ENCODE data around the gene PDGFB.

Gene PDGFB

DNA sequence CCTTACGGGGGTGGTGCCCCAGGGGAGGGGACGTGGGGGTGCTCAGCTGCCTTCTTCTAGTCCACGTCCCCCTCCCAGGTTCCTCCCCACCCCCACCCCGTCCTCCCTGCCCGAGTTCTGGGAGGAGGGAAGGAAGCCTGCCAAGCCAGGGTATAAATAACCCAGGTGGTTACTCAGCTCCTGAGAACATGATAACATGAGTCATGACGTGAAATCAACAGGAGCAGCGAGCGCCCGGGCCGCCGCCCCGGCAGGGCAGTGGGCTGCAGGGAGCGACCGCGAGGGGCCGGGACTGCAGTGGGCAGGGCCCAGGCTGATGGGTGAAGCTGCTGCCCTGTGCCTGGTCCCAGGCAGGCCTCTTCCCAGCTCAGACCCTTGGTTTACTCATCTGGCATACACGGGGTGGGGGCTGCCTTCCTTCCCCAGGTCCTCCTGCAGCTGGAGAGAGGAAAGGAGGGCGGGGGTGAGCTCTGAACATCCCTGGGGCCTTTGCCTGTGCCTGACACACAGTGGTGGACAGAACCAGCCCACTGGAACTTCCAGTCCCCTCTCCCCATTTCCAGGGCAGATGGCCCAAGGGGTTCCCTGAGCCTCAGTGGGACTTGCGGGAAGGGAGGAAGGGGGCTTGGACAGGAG is 8.8 kb upstream of the PDGFB start:
- DNase-seq: no peak

GRCh38 chr22:39252461-39253434 is 8.0 kb upstream of the PDGFB start:
- no peak for DNase-seq

DNA sequence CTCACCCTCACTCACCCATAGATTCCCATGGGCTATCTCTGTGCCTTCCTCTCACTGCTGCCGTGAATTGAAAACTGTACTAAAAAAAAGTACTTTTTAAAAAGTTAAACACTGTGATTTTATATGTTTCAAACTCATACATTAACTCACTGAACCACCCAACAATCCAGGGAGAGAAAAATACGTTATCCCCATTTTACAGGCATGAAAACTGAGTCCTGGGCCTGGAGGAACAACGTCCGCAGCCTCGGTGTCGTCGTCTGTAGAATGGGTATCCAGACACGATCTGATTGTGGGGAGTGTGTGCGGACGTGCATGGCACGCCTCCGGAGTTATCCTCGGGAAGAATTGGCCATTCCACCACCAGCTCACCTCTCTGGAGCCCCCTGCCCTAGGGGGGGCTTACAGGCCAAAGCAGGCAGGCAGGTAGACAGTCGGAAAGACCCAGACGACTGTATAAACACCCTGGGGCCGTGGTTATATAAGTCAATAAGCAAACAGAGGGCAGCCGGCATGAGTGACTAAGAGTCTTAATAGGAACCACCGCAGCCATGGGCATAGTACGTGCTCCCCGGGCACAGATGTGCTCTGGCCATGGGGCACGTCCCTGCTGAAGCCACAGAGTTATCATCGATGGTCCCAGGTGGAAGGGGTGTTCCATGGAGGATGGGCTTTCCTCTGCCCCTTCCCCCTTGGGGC is 7.1 kb upstream of the PDGFB start:
- no peak for DNase-seq

GRCh38 chr22:39250838-39251237 is 6.1 kb upstream of the PDGFB start:
- no peak for DNase-seq

DNA sequence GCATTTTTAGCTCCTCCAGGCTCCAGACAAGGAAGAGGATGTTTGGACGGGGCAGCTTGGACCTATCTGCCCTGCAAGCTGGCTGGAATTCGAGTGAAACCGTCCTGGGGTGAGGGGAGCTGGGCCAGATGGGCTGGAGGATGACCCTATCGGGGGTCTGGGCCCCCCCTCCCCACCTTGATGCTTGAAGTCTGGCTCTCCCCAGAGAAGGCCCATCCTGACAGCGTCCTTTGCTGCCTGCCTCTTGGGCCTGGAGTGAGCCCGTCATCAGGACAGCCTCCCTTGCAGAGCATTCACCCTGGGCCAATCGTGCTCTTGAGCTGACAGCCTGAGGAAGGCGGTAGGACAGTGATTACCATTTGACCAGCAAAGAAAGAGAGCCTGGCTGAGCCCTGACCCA is 5.3 kb upstream of the PDGFB start:
- DNase-seq: no peak

DNA sequence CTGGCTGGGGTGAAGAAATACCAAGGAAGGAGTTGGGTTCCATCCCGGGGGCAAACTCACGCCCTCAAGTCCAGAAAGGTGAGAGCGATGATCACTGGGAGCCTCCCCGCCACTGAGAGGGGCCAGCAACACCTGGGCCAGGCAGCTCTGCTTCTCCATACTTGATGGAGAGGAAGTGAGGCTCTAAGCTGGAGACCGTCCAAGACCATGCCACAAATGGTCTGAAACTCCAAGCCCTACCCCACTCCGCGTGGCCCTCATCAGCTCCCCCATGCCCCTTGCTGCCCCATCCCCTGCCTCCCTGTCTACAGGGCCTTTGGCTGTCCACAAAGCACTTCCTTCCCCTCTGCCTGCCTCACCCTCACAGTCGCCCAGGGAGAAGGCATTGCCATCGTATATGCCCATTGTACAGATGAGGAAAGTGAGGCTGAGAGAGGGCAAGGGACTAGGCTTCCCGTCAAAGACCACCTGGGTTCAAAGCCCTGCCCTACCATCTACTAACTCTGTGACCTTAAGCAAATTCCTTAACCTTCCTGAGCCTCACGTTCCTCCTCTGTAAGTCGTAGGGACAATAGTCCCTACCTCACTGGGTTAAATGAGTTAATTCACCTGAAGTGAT is 4.4 kb upstream of the PDGFB start:
- no peak for DNase-seq

- no peak for DNase-seq
Observed at GRCh38 chr22:39248254-39248653, 3.5 kb upstream of the PDGFB start.

- no peak for DNase-seq
Observed at GRCh38 chr22:39247361-39247760, 2.6 kb upstream of the PDGFB start.

DNA sequence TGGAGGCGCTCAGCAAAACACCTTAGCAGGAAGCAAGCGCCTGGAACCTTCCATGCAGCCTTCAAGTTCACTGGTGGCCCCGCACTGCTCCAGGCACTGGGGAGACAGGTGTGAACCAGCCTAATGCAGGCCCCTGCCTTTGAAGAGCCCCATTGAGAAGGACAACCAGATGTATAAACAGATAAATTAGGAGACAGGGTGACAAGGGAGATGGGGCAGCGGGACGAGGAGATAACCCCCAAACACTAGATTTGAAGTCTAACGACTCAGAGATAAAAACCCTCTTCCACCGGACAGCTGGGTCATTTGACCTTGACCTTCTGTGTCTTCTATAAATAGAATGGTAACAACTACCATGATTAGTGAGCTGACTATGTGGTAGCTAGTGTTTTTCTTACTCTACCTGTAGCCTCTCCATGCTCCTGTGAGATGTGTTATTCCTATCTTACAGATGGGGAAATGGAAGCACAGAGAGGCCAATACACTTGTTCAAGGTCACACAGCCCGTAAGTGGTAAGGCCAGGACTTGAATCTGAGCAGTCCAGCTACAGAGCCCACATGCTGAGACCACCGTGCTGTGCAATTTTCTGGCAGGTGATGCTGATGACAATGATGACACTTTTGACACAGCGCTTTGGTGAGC is 2.0 kb upstream of the PDGFB start:
- DNase-seq: no peak

DNA sequence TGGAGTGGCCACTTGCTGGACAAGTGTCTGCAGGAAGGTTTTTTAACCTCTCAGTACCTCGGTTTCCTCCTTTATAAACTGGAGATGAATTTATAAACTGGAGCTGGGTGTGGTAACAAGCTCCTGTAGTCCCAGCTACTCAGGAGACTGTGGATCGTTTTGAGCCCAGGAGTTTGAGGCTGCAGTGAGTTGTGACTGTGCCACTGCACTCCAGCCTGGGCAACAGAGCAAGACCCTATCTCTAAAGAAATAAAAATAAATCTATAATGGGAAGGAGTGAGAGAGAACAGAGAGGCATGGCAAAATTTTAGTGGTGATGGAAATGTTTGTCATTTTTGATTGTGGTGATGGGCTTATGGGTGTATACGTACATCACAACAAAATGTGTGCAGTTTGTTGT is 1.4 kb upstream of the PDGFB start:
- no peak for DNase-seq

GRCh38 chr22:39245130-39246039 is 603 bp upstream of the PDGFB start:
- no peak for DNase-seq

DNA sequence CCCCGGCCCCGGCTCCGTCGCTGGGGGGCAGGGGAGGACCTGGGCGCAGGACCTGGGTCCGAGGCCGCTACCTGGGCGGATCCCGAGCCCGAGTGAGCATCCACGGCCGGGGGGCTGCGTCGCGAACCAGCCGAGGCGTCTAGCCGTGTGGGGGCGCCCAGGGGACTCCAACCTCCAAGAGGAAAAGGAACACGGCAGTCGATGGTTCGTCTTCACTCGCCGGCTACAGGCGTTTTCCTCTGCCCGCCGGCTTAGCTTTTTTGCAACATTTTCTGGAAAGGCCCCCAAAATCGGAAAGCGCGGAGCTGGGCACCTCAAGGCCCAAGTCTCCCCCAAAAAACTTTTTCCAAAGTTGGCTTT is 666 bp downstream of the PDGFB start:
- DNase-seq: no peak

GRCh38 chr22:39243439-39244135 is 1.2 kb downstream of the PDGFB start:
- DNase-seq: no peak

- no peak for DNase-seq
Observed at GRCh38 chr22:39242595-39243438, 2.0 kb downstream of the PDGFB start.

DNA sequence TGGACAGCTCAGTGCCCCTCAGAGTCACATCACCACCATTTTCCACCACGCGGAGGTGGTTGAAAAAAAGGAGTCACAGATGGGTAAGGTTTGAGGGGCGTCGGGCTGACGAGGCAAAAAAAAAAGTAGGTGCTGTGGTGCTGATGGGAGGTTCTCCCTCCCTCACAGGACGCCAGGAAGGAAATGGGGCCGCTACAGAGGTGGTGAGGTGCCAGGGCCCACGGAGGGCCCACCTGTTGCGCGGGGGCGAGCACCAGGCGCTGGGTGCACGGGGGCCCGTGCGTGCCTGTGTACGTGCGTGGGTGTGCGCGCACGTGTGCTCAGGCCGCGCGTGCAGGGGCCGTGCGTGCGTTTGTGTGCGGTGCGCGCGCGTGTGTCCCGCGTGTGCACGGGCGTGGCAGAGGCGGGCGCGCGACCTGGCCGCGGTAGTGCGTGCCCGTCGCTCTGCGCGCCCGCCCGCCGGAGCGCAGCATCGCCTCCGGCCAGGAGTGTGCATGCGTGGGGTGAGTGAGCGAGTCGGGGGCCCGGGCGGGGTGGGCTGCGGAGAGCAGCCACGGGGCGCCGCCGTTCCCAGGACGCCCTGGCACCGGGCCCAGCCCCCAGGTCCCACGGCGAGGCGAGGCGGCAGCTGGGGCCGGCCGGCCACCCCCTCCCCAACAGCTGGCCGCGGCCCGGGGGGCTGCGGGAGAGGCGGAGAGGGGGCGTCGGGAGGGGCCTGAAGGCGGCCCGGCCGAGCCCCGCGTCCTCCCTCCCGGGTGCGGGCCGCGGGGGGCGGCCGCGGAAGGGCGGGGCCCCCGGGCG is 2.8 kb downstream of the PDGFB start:
- DNase-seq: peak; percentile 47

GRCh38 chr22:39240831-39241793 is 3.7 kb downstream of the PDGFB start:
- no peak for DNase-seq

DNA sequence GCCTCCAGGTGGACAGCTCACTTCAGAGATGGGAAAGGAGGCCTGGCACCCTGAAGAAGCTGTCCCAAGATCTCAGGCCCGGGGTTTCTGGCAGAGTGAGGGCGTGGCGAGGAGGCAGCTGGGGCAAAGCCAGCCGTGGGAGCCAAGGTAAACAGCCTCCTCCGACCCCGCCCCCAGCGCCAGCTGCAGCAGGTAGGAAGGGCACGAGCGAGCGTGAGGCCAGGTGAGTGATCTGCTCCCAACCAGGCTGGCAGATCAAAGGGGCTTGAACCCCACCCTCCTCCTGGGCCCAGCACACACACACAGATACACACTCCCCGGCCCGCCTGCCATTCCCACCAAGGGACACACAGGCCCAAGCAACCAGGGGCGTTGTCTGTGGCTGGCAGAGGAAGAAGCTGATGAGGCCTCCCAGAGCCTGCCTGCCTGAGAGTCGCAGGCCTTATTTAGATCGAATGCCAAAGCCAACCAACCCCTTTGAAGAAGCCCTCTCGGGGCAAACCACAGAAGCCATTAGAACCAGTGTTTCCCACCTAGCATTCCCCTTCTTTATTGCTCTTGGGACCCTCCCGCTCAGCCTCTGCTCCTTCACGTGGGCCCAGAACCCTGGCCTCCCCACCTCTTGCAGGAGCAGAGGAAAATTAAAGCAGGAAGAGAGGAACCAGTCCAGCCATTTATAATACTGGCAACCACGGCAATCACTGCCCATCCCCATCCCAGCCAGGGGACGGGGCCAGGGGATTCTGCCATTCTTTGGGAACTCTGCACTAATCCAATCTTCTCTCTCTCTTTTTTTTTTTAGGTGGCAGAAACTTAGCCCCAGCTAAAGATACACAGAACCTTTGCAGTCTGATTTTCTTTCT is 5.0 kb downstream of the PDGFB start:
- no peak for DNase-seq
